Neutrophil (primary cell): ENCODE measurements around the gene MKX.

Experiments used
- H3K27ac ChIP-seq: fragments of 200-600 bp; sonication (generic); 2 replicates; pipeline ENCODE4 v1.5.1; 2016; ENCODE audit warnings: mild to moderate bottlenecking, moderate library complexity
- H3K27me3 ChIP-seq: fragments of 200-600 bp; sonication (generic); 2 replicates; pipeline ENCODE4 v1.6.0; 2016; ENCODE audit warnings: mild to moderate bottlenecking
- H3K36me3 ChIP-seq: fragments of 200-600 bp; sonication (generic); 2 replicates; pipeline ENCODE4 v1.5.1; 2017
- H3K4me1 ChIP-seq, 2 experiments: fragments of 200-600 bp in 1 of 2; sonication (generic) in 1 of 2; 1 replicate in 1 of 2; 2 replicates in 1 of 2; pipeline versions ENCODE4 v1.5.1 to v1.6.1; 2013 to 2016; ENCODE audit warnings: low read depth in 1 of 2, low read length in 1 of 2, mild to moderate bottlenecking in 1 of 2, moderate library complexity in 1 of 2; ENCODE audit not compliant: control insufficient read depth in 1 of 2, insufficient read depth in 1 of 2
- H3K4me3 ChIP-seq, 2 experiments: fragments of 200-600 bp in 1 of 2; sonication (generic) in 1 of 2; 1 replicate in 1 of 2; 2 replicates in 1 of 2; pipeline ENCODE4 v1.5.1; 2013 to 2016; ENCODE audit warnings: low read depth in 1 of 2, low read length in 1 of 2, mild to moderate bottlenecking in 1 of 2, moderate library complexity in 1 of 2
- H3K9me3 ChIP-seq: fragments of 200-600 bp; sonication (generic); 2 replicates; pipeline ENCODE4 v1.5.1; 2016
- CTCF ChIP-seq: fragments of 200-600 bp; sonication (generic); IDR thresholded peaks from 2 replicates; pipeline ENCODE4 v1.5.1; 2016; ENCODE audit warnings: antibody characterized with exemption

The MKX gene

GRCh38 chr10:27715505-27715904, 30.1 kb downstream of the MKX start:
- Histone ChIP-seq H3K4me1 (peaks cover 0 to 15% of the 10 kb centered on the region in 2 experiments), H3K27me3 (no peaks in the 10 kb centered on the region), H3K9me3 (no peaks in the 10 kb centered on the region), H3K4me3 (no peak overlapping the region), H3K36me3 (no peaks in the 10 kb centered on the region), H3K27ac (no peak overlapping the region)
- TF ChIP-seq CTCF = no peak

GRCh38 chr10:27714349-27714748, 31.3 kb downstream of the MKX start:
- TF ChIP-seq CTCF = no peak
- Histone ChIP-seq H3K27me3 (no peaks in the 10 kb centered on the region), H3K9me3 (no peaks in the 10 kb centered on the region), H3K27ac (no peak overlapping the region), H3K4me3 (no peak overlapping the region), H3K36me3 (no peaks in the 10 kb centered on the region), H3K4me1 (peaks cover 0 to 15% of the 10 kb centered on the region in 2 experiments)

GRCh38 chr10:27713941-27714340, 31.7 kb downstream of the MKX start:
- no peak overlapping the region for H3K27ac ChIP-seq
- no peaks in the 10 kb centered on the region for H3K9me3 ChIP-seq
- TF ChIP-seq CTCF = no peak
- peaks cover 0 to 15% of the 10 kb centered on the region in 2 experiments for H3K4me1 ChIP-seq
- H3K4me3 ChIP-seq = no peak overlapping the region
- no peaks in the 10 kb centered on the region for H3K36me3 ChIP-seq
- H3K27me3 ChIP-seq = no peaks in the 10 kb centered on the region

GRCh38 chr10:27710014-27710413, 35.6 kb downstream of the MKX start:
- no peak for TF ChIP-seq CTCF
- H3K27me3 ChIP-seq = no peaks in the 10 kb centered on the region
- peaks cover 0 to 12% of the 10 kb centered on the region in 2 experiments for H3K4me1 ChIP-seq
- H3K9me3 ChIP-seq = no peaks in the 10 kb centered on the region
- H3K27ac ChIP-seq = no peak overlapping the region
- no peaks in the 10 kb centered on the region for H3K36me3 ChIP-seq
- no peak overlapping the region for H3K4me3 ChIP-seq

GRCh38 chr10:27709304-27709703, 36.3 kb downstream of the MKX start:
- H3K36me3 ChIP-seq = no peaks in the 10 kb centered on the region
- H3K27ac ChIP-seq = no peak overlapping the region
- TF ChIP-seq CTCF = no peak
- H3K9me3 ChIP-seq = no peaks in the 10 kb centered on the region
- no peaks in the 10 kb centered on the region for H3K27me3 ChIP-seq
- no peak overlapping the region for H3K4me3 ChIP-seq
- H3K4me1 ChIP-seq = peaks cover 0 to 4% of the 10 kb centered on the region in 2 experiments
